Endodermal cell (in vitro differentiated cells): ENCODE data around the gene TMTC3. TPM values are rescaled to one million over a fixed set of nuclear protein-coding genes. Genes with fewer than 3 reads are reported as not detected.

Source experiments
- DNase-seq: peaks from one replicate; pipeline ENCODE4 v3.0.0-alpha.2; 2017
- H3K27ac ChIP-seq: 2 replicates; pipeline ENCODE4 v1.5.1; 2013; ENCODE audit warnings: mild to moderate bottlenecking, low read depth, low read length, moderate library complexity
- H3K27me3 ChIP-seq: 2 replicates; pipeline ENCODE4 v1.6.1; 2013; ENCODE audit warnings: mild to moderate bottlenecking, low read length, moderate library complexity; ENCODE audit not compliant: insufficient read depth, control insufficient read depth, poor library complexity, severe bottlenecking
- H3K36me3 ChIP-seq: 2 replicates; pipeline ENCODE4 v1.7.0; 2013; ENCODE audit warnings: mild to moderate bottlenecking, low read length, moderate library complexity; ENCODE audit not compliant: control insufficient read depth, insufficient read depth
- H3K4me1 ChIP-seq: one replicate; pipeline ENCODE4 v1.7.0; 2013; ENCODE audit warnings: low read length; ENCODE audit not compliant: control insufficient read depth, insufficient read depth
- H3K4me3 ChIP-seq: 2 replicates; pipeline ENCODE4 v1.5.1; 2013; ENCODE audit warnings: mild to moderate bottlenecking, low read length, moderate library complexity
- H3K9ac ChIP-seq: 2 replicates; pipeline ENCODE4 v1.6.1; 2013; ENCODE audit warnings: mild to moderate bottlenecking, low read length, moderate library complexity; ENCODE audit not compliant: poor library complexity, severe bottlenecking; ENCODE audit errors: extremely low read depth
- H3K9me3 ChIP-seq: 2 replicates; pipeline ENCODE4 v1.6.1; 2013; ENCODE audit warnings: mild to moderate bottlenecking, low read length, moderate library complexity; ENCODE audit not compliant: control insufficient read depth
- H3K27ac Mint-ChIP-seq: 2 replicates; pipeline ENCODE4 v1.8.0; 2020; ENCODE audit warnings: mixed read lengths
- H3K27me3 Mint-ChIP-seq: 2 replicates; pipeline ENCODE4 v1.8.0; 2021; ENCODE audit warnings: mild to moderate bottlenecking, mixed read lengths; ENCODE audit not compliant: insufficient read depth
- H3K36me3 Mint-ChIP-seq: 2 replicates; pipeline ENCODE4 v1.8.0; 2020; ENCODE audit warnings: low read depth, mixed read lengths
- H3K4me1 Mint-ChIP-seq: 2 replicates; pipeline ENCODE4 v1.8.0; 2020; ENCODE audit warnings: mixed read lengths
- H3K4me3 Mint-ChIP-seq: 2 replicates; pipeline ENCODE4 v1.8.0; 2020; ENCODE audit warnings: mild to moderate bottlenecking, moderate library complexity, mixed read lengths
- H3K9me3 Mint-ChIP-seq: 2 replicates; pipeline ENCODE4 v1.8.0; 2020; ENCODE audit warnings: mild to moderate bottlenecking, mixed read lengths
- CTCF ChIP-seq: fragments of 200-600 bp; sonication (generic); conservative IDR thresholded peaks from 2 replicates; pipeline ENCODE4 v1.5.0; 2021; ENCODE audit warnings: antibody characterized with exemption, mild to moderate bottlenecking
- WGBS, 2 experiments: methylation state at CpG; one replicate each; pipeline versions ENCODE4 v1.1.5 to v1.1.7; 2013; ENCODE audit warnings: missing lambda C conversion rate in 2 of 2, mixed read lengths in 1 of 2; ENCODE audit not compliant: insufficient coverage in 1 of 2, insufficient read length in 1 of 2; 5-methylcytosine and 5-hydroxymethylcytosine counted together
- total RNA-seq, 2 donors: library from RNA; stranded (reverse); fragmentation: NEBNext Ultra II Directional in 1 of 2; extraction: Animal tissue kit (Norgen Biotek cat#: 25700) in 1 of 2; gene quantifications; 2 replicates in 1 of 2; 3 replicates in 1 of 2; pipeline ENCODE4 v1.2.1, GENCODE V29; 2021

Gene TMTC3
- total RNA-seq, 2 donors from 2014 or later = 49.8 to 52.9 TPM

- no peak for TF ChIP-seq CTCF
- no peaks in the 10 kb centered on the region for H3K4me1 ChIP-seq
- no peak for DNase-seq
- H3K27me3 Mint-ChIP-seq = no peaks in the 10 kb centered on the region
- H3K4me1 Mint-ChIP-seq = no peaks in the 10 kb centered on the region
- H3K36me3 ChIP-seq = no peaks in the 10 kb centered on the region
- H3K36me3 Mint-ChIP-seq = no peaks in the 10 kb centered on the region
- H3K9ac ChIP-seq = no peak overlapping the region
- H3K27ac Mint-ChIP-seq = no peak overlapping the region
- H3K4me3 ChIP-seq = no peak overlapping the region
- H3K4me3 Mint-ChIP-seq = no peak overlapping the region
- WGBS, 2 experiments = 70 to 81% methylated on average over 1 of the region's 1 CpG
- peaks cover 10% of the 10 kb centered on the region for H3K9me3 Mint-ChIP-seq
- no peak overlapping the region for H3K27ac ChIP-seq
- no peaks in the 10 kb centered on the region for H3K9me3 ChIP-seq
- no peaks in the 10 kb centered on the region for H3K27me3 ChIP-seq
These were observed 100.4 kb downstream of the TMTC3 start for GRCh38 chr12:88242571-88242925.

GRCh38 chr12:88242939-88243338 lies 100.8 kb downstream of the TMTC3 start:
- Histone ChIP-seq H3K9me3 (no peaks in the 10 kb centered on the region), H3K4me1 (no peaks in the 10 kb centered on the region), H3K4me3 (no peak overlapping the region), H3K27me3 (no peaks in the 10 kb centered on the region), H3K36me3 (no peaks in the 10 kb centered on the region), H3K27ac (no peak overlapping the region), H3K9ac (no peak overlapping the region)
- Mint-ChIP-seq H3K4me3 (no peak overlapping the region), H3K27me3 (no peaks in the 10 kb centered on the region), H3K36me3 (no peaks in the 10 kb centered on the region), H3K27ac (no peak overlapping the region), H3K4me1 (no peaks in the 10 kb centered on the region), H3K9me3 (peaks cover 10% of the 10 kb centered on the region)
- no peak for DNase-seq
- no peak for TF ChIP-seq CTCF

- no peak overlapping the region for H3K9ac ChIP-seq
- no peak for TF ChIP-seq CTCF
- Mint-ChIP-seq H3K4me1 (no peaks in the 10 kb centered on the region), H3K36me3 (no peaks in the 10 kb centered on the region), H3K9me3 (peaks cover 10% of the 10 kb centered on the region), H3K27me3 (no peaks in the 10 kb centered on the region), H3K27ac (no peak overlapping the region), H3K4me3 (no peak overlapping the region)
- H3K36me3 ChIP-seq = no peaks in the 10 kb centered on the region
- no peaks in the 10 kb centered on the region for H3K27me3 ChIP-seq
- DNase-seq = no peak
- H3K27ac ChIP-seq = no peak overlapping the region
- no peaks in the 10 kb centered on the region for H3K4me1 ChIP-seq
- H3K4me3 ChIP-seq = no peak overlapping the region
- 69 to 89% methylated on average over 3 to 4 of the region's 4 CpGs for WGBS, 2 experiments
- H3K9me3 ChIP-seq = no peaks in the 10 kb centered on the region
These were observed 101.9 kb downstream of the TMTC3 start for GRCh38 chr12:88243982-88244381.
